Stomach (tissue), 9 donors: ENCODE results near the gene CPB2. TPM values are rescaled to one million over a fixed set of nuclear protein-coding genes. Genes with fewer than 3 reads are reported as not detected.

Experiments used
- DNase-seq, 2 donors: peaks; one replicate each; pipeline versions ENCODE4 v3.0.0 to v3.0.0-alpha.2; 2013 to 2019
- H3K27ac ChIP-seq, 5 donors: fragments of 200-600 bp in 4 of 5; sonication (generic) in 4 of 5; one replicate each; pipeline ENCODE4 v1.5.1; 2013 to 2019; ENCODE audit warnings: mild to moderate bottlenecking in 1 of 5, moderate library complexity in 1 of 5
- H3K27me3 ChIP-seq, 3 donors: fragments of 200-600 bp; sonication (generic); one replicate each; pipeline ENCODE4 v1.5.1; 2017 to 2019; ENCODE audit warnings: mixed run types in 1 of 3
- H3K36me3 ChIP-seq, 4 donors: fragments of 200-600 bp; sonication (generic); 1 replicate in 3 of 4; 2 replicates in 1 of 4; pipeline ENCODE4 v1.5.1; 2016 to 2019
- H3K4me1 ChIP-seq, 4 donors: fragments of 200-600 bp; sonication (generic); one replicate each; pipeline ENCODE4 v1.5.1; 2016 to 2019
- H3K4me3 ChIP-seq, 4 donors: fragments of 200-600 bp; sonication (generic) in 3 of 4; one replicate each; pipeline ENCODE4 v1.5.1; 2016 to 2019; ENCODE audit warnings: mild to moderate bottlenecking in 1 of 4
- H3K9me3 ChIP-seq, 4 donors: fragments of 200-600 bp; sonication (generic); one replicate each; pipeline ENCODE4 v1.5.1; 2016 to 2019
- EP300 ChIP-seq: sonication (generic); formaldehyde crosslinking; IDR thresholded peaks from one replicate; pipeline ENCODE4 v1.6.1; 2017; ENCODE audit warnings: antibody characterized with exemption
- POLR2A ChIP-seq, 4 donors: fragments of 450-650 bp; IDR thresholded peaks; one replicate each; pipeline ENCODE4 v1.6.1; 2016; ENCODE audit warnings: antibody characterized with exemption in 4 of 4, control low read depth in 2 of 4, mild to moderate bottlenecking in 1 of 4, moderate library complexity in 1 of 4
- POLR2AphosphoS5 ChIP-seq, 3 donors: sonication (generic); formaldehyde crosslinking; IDR thresholded peaks; one replicate each; pipeline ENCODE4 v1.6.1; 2016; ENCODE audit warnings: antibody characterized with exemption in 3 of 3
- WGBS, 5 donors: extraction: QIAGEN DNeasy Blood & Tissue Kit in 3 of 5; methylation state at CpG; one replicate each; pipeline versions ENCODE4 v1.1.5 to v1.1.7; 2013 to 2018; 5-methylcytosine and 5-hydroxymethylcytosine counted together
- intact Hi-C: fragments of 100-400 bp; cut with DNase I; formaldehyde crosslinking; loops from one replicate; pipeline ENCODE4 v1.15.1; 2023; ENCODE audit warnings: low total_unique reads
- polyA plus RNA-seq, 3 donors: library from polyadenylated mRNA; stranded (reverse); fragments of 200-250 nt; gene quantifications; one replicate each; pipeline ENCODE4 v1.2.3, GENCODE V29; 2013
- total RNA-seq, 5 donors: library from RNA; depleted of rRNA; stranded (reverse); fragments of >200 nt; gene quantifications; one replicate each; pipeline versions ENCODE4 v1.1.0 to v1.2.3, GENCODE V29; 2014 to 2016
- TF ChIP-seq, protein P1 (sequence below), 7 experiments: fragments of 450-650 bp in 4 of 7; fragments of 200-600 bp in 3 of 7; sonication (generic) in 3 of 7; IDR thresholded peaks; one replicate each; pipeline ENCODE4 v1.5.1; 2016 to 2019; ENCODE audit warnings: antibody characterized with exemption in 7 of 7, control low read depth in 2 of 7, mild to moderate bottlenecking in 1 of 7
- donor health status: healthy with polysubstance abuse.
- donor health status: Bipolar disorder and iron deficiency.
- donor health status: healthy.

CPB2 gene
- total and polyA plus RNA-seq, 8 donors = 0.37 to 2.2 TPM; not detected in 6

DNA sequence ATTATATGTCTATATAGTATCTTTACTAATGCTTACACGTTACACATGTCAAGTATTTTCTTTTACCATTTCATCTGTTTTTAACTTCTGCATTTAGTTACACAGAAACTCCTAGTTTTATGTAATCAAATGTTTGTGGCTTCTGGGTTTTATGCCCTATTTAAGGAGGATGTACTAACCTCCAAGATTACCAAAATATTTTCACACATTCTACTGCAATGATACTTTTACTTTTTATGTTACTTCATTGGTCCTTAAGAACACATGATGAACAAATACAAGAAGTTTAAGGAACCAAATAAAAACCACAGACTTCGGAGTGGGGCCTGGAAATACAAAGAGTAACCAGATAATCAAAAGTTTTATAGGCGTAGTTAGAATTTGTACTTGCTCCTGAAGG, 89.5 kb downstream of the CPB2 start:
- Histone ChIP-seq H3K9me3 (no peaks in the 10 kb centered on the region), H3K4me3 (no peak overlapping the region), H3K36me3 (peaks cover 9 to 94% (median 80%) of the 10 kb centered on the region in 4 donors), H3K27me3 (no peaks in the 10 kb centered on the region), H3K27ac (no peak overlapping the region), H3K4me1 (no peaks in the 10 kb centered on the region)
- intact Hi-C loops = no loop called here
- WGBS, 5 donors = 74 to 94% (median 91%) methylated on average over 3 of the region's 3 CpGs
- no peak for DNase-seq
- TF ChIP-seq EP300 = no peak
- TF ChIP-seq, protein P1, sequence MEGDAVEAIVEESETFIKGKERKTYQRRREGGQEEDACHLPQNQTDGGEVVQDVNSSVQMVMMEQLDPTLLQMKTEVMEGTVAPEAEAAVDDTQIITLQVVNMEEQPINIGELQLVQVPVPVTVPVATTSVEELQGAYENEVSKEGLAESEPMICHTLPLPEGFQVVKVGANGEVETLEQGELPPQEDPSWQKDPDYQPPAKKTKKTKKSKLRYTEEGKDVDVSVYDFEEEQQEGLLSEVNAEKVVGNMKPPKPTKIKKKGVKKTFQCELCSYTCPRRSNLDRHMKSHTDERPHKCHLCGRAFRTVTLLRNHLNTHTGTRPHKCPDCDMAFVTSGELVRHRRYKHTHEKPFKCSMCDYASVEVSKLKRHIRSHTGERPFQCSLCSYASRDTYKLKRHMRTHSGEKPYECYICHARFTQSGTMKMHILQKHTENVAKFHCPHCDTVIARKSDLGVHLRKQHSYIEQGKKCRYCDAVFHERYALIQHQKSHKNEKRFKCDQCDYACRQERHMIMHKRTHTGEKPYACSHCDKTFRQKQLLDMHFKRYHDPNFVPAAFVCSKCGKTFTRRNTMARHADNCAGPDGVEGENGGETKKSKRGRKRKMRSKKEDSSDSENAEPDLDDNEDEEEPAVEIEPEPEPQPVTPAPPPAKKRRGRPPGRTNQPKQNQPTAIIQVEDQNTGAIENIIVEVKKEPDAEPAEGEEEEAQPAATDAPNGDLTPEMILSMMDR (IDR thresholded peaks at IDR 0.05) = no peak
- no peak for TF ChIP-seq POLR2AphosphoS5 (IDR thresholded peaks at IDR 0.05)
- no peak for TF ChIP-seq POLR2A (IDR thresholded peaks at IDR 0.05)

DNA sequence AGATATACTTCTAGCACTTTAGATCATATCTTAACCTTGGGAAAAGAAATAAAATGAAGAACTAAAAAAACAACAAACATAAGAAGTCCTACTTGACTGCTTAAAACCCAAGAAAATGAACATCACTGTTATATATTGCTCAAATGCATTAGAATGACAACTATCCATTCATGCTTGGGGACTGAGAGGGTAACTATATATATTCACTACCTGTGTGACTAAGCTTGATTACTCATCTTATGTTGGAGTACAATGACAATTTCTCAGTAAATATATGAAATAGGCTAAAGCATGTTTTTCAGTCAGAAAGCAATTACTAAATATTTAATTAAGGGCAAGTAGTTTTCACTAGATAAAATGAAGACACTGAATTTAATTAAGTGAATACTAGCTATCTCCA, 92.4 kb downstream of the CPB2 start:
- Histone ChIP-seq H3K36me3 (peaks cover 9 to 96% (median 79%) of the 10 kb centered on the region in 4 donors), H3K27me3 (no peaks in the 10 kb centered on the region), H3K27ac (no peak overlapping the region), H3K4me1 (no peaks in the 10 kb centered on the region), H3K4me3 (no peak overlapping the region), H3K9me3 (no peaks in the 10 kb centered on the region)
- TF ChIP-seq EP300 = no peak
- TF ChIP-seq, protein P1 (IDR thresholded peaks at IDR 0.05) = no peak
- TF ChIP-seq POLR2A (IDR thresholded peaks at IDR 0.05) = no peak
- no peak for TF ChIP-seq POLR2AphosphoS5 (IDR thresholded peaks at IDR 0.05)
- intact Hi-C loops = no loop called here
- no peak for DNase-seq

DNA sequence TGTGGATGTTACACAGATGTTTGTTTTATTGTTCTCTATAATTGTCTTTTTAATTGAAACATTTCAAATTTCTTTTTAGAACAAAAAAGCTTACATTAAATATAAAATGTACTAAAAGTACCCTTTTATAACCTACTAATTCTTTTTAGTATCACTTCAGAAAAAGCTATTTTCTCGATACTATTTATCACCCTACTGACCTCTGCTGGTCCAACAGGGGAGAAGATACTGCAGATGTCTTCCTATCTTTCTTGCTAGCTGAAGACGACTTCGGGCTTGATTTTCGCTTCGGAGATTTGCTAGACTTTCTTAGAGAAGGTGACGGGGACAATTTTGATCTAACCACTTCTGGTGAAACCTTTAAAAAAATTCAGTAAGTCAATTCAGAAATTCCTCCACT, 94.7 kb downstream of the CPB2 start:
- WGBS, 5 donors = 85 to 94% (median 92%) methylated on average over 6 of the region's 6 CpGs

DNA sequence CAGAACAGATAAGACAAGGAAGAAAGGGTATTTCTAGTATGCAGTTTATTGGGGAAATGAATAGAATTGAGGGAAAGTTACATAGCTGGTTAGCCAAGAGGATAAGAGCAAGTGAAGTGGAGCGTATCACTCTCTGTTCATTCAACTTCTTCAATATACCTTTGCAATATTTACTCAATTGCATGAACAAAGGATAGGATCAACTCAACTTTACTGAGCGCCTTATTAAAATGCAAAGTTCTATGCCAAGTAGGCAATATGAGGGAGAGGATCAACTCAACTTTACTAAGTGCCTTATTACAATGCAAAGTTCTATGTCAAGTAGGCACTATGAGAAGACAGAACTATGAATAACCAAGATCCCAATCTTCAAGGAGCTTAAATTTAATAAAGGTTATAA, 96.2 kb downstream of the CPB2 start:
- no peaks in the 10 kb centered on the region for H3K27me3 ChIP-seq
- no peak for TF ChIP-seq POLR2A (IDR thresholded peaks at IDR 0.05)
- TF ChIP-seq EP300 = no peak
- no peak for TF ChIP-seq POLR2AphosphoS5 (IDR thresholded peaks at IDR 0.05)
- TF ChIP-seq, protein P1 (IDR thresholded peaks at IDR 0.05) = no peak
- H3K4me3 ChIP-seq = no peak overlapping the region
- intact Hi-C loops = no loop called here
- H3K4me1 ChIP-seq = no peaks in the 10 kb centered on the region
- peaks cover 0 to 86% (median 75%) of the 10 kb centered on the region in 4 donors for H3K36me3 ChIP-seq
- WGBS, 5 donors = 92 to 98% (median 95%) methylated on average over 2 of the region's 2 CpGs
- H3K9me3 ChIP-seq = no peaks in the 10 kb centered on the region
- no peak overlapping the region for H3K27ac ChIP-seq
- DNase-seq = no peak

More for the DNA sequence above, 94.7 kb downstream of the CPB2 start:
- Histone ChIP-seq H3K4me1 (no peaks in the 10 kb centered on the region), H3K4me3 (no peak overlapping the region), H3K36me3 (peaks cover 0 to 96% (median 81%) of the 10 kb centered on the region in 4 donors), H3K27ac (no peak overlapping the region), H3K27me3 (no peaks in the 10 kb centered on the region), H3K9me3 (no peaks in the 10 kb centered on the region)
- peak in 1 of 2 donors; percentile 9 for DNase-seq
- TF ChIP-seq POLR2AphosphoS5 (IDR thresholded peaks at IDR 0.05) (no peak), POLR2A (IDR thresholded peaks at IDR 0.05) (no peak), EP300 (no peak)
- TF ChIP-seq, protein P1 (IDR thresholded peaks at IDR 0.05) = no peak
- intact Hi-C loops = no loop called here
